Lung (tissue), 12 donors: ENCODE results near the gene OGG1. TPM values are rescaled to one million over a fixed set of nuclear protein-coding genes. Genes with fewer than 3 reads are reported as not detected.

ENCODE experiments used
- ATAC-seq: fragments of 200-7000 bp; cut with Tn5 transposase; one replicate; pipeline ENCODE4 v1.9.1; 2020; ENCODE audit warnings: moderate number of reproducible peaks; ENCODE audit not compliant: insufficient read depth, low FRiP score
- DNase-seq, 3 donors: peaks; one replicate each; pipeline ENCODE4 v3.0.0-alpha.2; 2013 to 2017
- H3K27ac ChIP-seq, 2 donors: one replicate each; pipeline ENCODE4 v1.5.1; 2013; ENCODE audit warnings: mild to moderate bottlenecking in 2 of 2, moderate library complexity in 2 of 2, control low read depth in 1 of 2, inconsistent platforms in 1 of 2, low read depth in 1 of 2, low read length in 1 of 2
- H3K27me3 ChIP-seq, 3 donors: one replicate each; pipeline ENCODE4 v1.5.1; 2013; ENCODE audit warnings: low read length in 2 of 3; ENCODE audit not compliant: control insufficient read depth in 3 of 3, insufficient read depth in 3 of 3
- H3K36me3 ChIP-seq, 4 donors: one replicate each; pipeline ENCODE4 v1.5.1; 2013; ENCODE audit warnings: low read length in 4 of 4, mild to moderate bottlenecking in 1 of 4, moderate library complexity in 1 of 4; ENCODE audit not compliant: control insufficient read depth in 4 of 4, insufficient read depth in 4 of 4
- H3K4me1 ChIP-seq, 5 donors: one replicate each; pipeline ENCODE4 v1.5.1; 2013; ENCODE audit warnings: low read length in 5 of 5, mild to moderate bottlenecking in 2 of 5, moderate library complexity in 1 of 5; ENCODE audit not compliant: control insufficient read depth in 5 of 5, insufficient read depth in 5 of 5
- H3K4me3 ChIP-seq: one replicate; pipeline ENCODE4 v1.5.1; 2013; ENCODE audit warnings: mild to moderate bottlenecking, control low read depth, moderate library complexity
- H3K9ac ChIP-seq, 2 donors: one replicate each; pipeline ENCODE4 v1.5.1; 2013; ENCODE audit warnings: low read length in 2 of 2, control low read depth in 1 of 2; ENCODE audit not compliant: insufficient read depth in 1 of 2
- H3K9me3 ChIP-seq, 4 donors: one replicate each; pipeline ENCODE4 v1.5.1; 2013; ENCODE audit warnings: low read length in 3 of 4, mild to moderate bottlenecking in 1 of 4, moderate library complexity in 1 of 4; ENCODE audit not compliant: control insufficient read depth in 4 of 4, insufficient read depth in 3 of 4
- CTCF ChIP-seq: IDR thresholded peaks from 2 replicates; pipeline ENCODE4 v1.5.1; 2012; ENCODE audit warnings: mild to moderate bottlenecking; ENCODE audit errors: control extremely low read depth, extremely low read depth
- WGBS, 2 donors: extraction: QIAGEN DNeasy Blood & Tissue Kit; methylation state at CpG; one replicate each; pipeline ENCODE4 v1.1.7; 2013; 5-methylcytosine and 5-hydroxymethylcytosine counted together
- polyA plus RNA-seq, 2 donors: library from polyadenylated mRNA; stranded (reverse); fragments of 200-250 nt; gene quantifications; one replicate each; pipeline ENCODE4 v1.2.1, GENCODE V29; 2013
- total RNA-seq, 2 donors: library from RNA; depleted of rRNA in 1 of 2; stranded (reverse); fragments of >200 nt in 1 of 2; gene quantifications; one replicate each; pipeline ENCODE4 v1.2.1, GENCODE V29; 2014 to 2021
- donor health status: control.
- donor health status: control.
- donor health status: Bipolar disorder and iron deficiency.
- donor health status: healthy.
- donor health status: DM: yes; HTN: yes; CAD: no.

OGG1 gene
- total and polyA plus RNA-seq, 4 donors = 13.2 to 31.2 (median 23.3) TPM

GRCh38 chr3:9732740-9733115 lies 17.0 kb upstream of the OGG1 start:
- DNase-seq (no peak), ATAC-seq (no peak)
- peak overlapping the region; percentile 93 for H3K4me3 ChIP-seq
- H3K36me3 ChIP-seq = peaks cover 4 to 22% (median 19%) of the 10 kb centered on the region in 4 donors
- H3K27ac ChIP-seq = peak overlapping the region in 1 of 2 donors; percentile 99
- H3K9ac ChIP-seq = peak overlapping the region; percentile 55 to 57
- WGBS, 2 donors = 37 to 51% methylated on average over 7 of the region's 7 CpGs
- H3K4me1 ChIP-seq = peaks cover 8 to 19% (median 14%) of the 10 kb centered on the region in 5 donors
- no peaks in the 10 kb centered on the region for H3K9me3 ChIP-seq
- no peak for TF ChIP-seq CTCF
- H3K27me3 ChIP-seq = no peaks in the 10 kb centered on the region

GRCh38 chr3:9736831-9737230 lies 12.9 kb upstream of the OGG1 start:
- WGBS, 2 donors = 80 to 92% methylated on average over 2 of the region's 2 CpGs
- TF ChIP-seq CTCF = no peak
- Histone ChIP-seq H3K27me3 (no peaks in the 10 kb centered on the region), H3K4me3 (no peak overlapping the region), H3K4me1 (peaks cover 8 to 19% (median 13%) of the 10 kb centered on the region in 5 donors), H3K36me3 (peaks cover 13 to 54% (median 52%) of the 10 kb centered on the region in 4 donors), H3K9me3 (no peaks in the 10 kb centered on the region), H3K9ac (no peak overlapping the region), H3K27ac (no peak overlapping the region)
- no peak for ATAC-seq
- no peak for DNase-seq

GRCh38 chr3:9739181-9739580 lies 10.6 kb upstream of the OGG1 start:
- no peak for ATAC-seq
- Histone ChIP-seq H3K4me3 (no peak overlapping the region), H3K27me3 (no peaks in the 10 kb centered on the region), H3K9ac (no peak overlapping the region), H3K4me1 (peaks cover 0 to 5% (median 1%) of the 10 kb centered on the region in 5 donors), H3K36me3 (peaks cover 33 to 72% (median 67%) of the 10 kb centered on the region in 4 donors), H3K27ac (no peak overlapping the region), H3K9me3 (no peaks in the 10 kb centered on the region)
- no peak for TF ChIP-seq CTCF
- no peak for DNase-seq
- 95 to 97% methylated on average over 15 of the region's 15 CpGs for WGBS, 2 donors

GRCh38 chr3:9742560-9742959 lies 7.2 kb upstream of the OGG1 start:
- Histone ChIP-seq H3K9me3 (no peaks in the 10 kb centered on the region), H3K27ac (no peak overlapping the region), H3K4me1 (no peaks in the 10 kb centered on the region), H3K36me3 (peaks cover 57 to 88% (median 77%) of the 10 kb centered on the region in 4 donors), H3K9ac (no peak overlapping the region), H3K27me3 (no peaks in the 10 kb centered on the region), H3K4me3 (no peak overlapping the region)
- WGBS, 2 donors = 97 to 100% methylated on average over 1 of the region's 1 CpG
- TF ChIP-seq CTCF = no peak
- no peak for DNase-seq
- ATAC-seq = no peak
